Measurements from ENCODE around the gene L3MBTL4.

GRCh38 chr18:6269660-6270332 is 144.9 kb downstream of the L3MBTL4 start:
- TF ChIP-seq POLR2A (IDR thresholded peaks at IDR 0.05) = no peak
- no peak for TF ChIP-seq CTCF (IDR thresholded peaks at IDR 0.05)
